ENCODE results near the gene SYNGR3.

DNA sequence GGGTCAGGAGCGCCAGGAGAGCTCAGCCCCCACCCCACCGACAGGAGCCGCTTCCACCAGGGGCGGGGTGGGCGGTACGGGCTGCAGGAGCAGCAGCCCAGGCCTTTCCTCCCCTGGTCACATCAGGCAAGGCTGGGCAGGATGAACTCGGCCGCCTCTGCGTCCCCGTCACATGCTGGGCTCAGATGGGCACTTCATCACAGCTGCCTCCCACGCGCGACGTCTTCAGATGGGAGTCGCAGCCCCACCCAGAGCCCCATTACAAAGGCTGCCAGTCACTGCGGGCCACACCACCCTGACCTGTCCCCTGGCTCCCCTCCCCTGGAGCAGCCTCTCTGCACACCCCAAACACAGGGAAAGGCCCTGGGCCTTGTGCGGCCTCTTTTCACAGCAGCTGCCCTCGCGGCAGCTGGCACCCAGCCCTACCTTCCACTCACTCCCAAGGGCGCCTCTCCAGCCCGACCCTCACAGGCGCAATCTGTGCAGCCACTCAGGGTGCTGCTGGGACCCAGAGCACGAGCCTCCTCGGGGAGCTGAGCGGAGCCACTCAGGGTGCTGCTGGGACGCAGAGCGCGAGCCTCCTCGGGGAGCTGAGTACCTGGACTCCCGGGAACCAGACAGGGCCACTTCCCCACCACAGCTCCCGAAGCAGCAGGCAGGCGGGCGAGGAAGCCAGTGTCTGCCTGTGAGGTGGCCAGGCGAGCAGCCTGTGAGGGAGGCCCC lies 15.2 kb downstream of the SYNGR3 start:
- TF ChIP-seq POLR2A (IDR thresholded peaks at IDR 0.05; ENCODE audit: low read depth, low read length) = no peak
- TF ChIP-seq POLR2AphosphoS5 (IDR thresholded peaks at IDR 0.05; ENCODE audit: low read depth, low read length) = no peak
- TF ChIP-seq SPI1 (IDR thresholded peaks at IDR 0.05; ENCODE audit: low read depth, low read length) = no peak

Data from GM12891 (cell line).